ENCODE data around the gene EHF.
"Not testable (repeated sequence)": the region's sequence is repeated elsewhere in the genome, so short reads cannot be mapped to it uniquely, and the experiment has no call there.

The EHF gene

DNA sequence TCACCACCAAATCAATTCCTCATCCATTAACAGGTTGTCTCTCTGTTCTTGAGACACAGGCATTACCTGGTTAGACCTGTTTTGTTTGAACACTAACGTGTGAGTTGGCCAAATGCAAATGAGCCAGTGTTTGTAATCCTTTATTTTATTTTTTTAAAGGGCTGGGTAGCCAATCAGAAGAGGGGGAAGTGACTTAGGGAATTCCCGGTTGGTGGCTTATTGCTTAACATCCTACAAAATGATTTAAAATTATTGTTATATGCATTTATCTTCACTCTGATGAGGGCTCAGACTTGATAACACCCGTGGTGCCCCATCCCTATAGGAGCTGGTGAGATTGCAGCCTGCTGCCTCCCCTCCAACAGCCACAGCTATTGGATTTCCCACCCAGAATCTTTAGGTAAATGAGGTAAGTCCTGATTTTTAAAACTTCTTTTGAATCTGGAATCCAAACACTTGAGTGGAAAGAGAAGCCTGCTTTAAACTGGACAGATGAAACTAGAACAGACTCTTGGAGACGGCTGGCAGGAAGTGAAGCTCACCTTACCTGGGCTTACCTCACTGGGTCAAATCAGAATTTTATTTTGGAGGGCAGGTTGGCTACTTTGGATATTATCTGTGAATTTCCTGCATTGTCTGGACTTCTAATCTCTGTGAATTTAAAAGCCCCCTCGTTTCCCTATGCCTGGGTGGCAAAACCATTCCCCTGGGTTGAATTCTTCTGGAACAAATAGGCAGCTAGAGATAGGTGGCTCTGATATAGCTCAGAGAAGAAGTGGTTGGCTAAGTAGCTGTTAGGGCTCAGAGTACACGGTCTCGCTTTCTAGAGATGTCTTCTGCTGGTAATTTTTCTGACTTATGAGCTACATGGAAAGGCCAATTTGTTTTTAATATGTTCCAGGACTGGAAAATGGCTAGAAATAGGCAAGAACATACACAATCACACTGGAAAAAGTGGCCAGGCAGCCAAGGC, at the start of gene EHF:
EHF (plus strand) TSS at position 274 of the 973 bp plus-strand sequence. CDS start 21,538 bp downstream, outside the sequence.
- DNase-seq: no peak

DNA sequence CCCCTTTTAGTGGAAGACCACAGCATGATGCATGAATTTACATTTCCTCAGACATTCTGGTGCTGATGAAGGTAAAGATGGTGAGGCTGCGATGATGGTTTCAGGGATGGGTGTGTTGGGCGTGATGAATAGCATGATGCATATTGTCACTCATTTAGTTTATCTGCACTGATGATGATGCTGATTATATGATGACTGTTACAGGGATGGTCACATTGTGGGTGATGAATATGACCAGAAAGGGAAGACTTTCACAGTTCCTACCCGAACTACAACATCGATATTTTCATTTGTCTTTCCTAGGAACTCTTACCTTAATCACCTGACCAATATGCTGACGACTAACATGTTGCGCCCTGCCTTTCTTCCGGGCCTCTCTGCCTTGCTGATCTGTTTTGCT, 47.4 kb upstream of the EHF start:
- no peak for DNase-seq

DNA sequence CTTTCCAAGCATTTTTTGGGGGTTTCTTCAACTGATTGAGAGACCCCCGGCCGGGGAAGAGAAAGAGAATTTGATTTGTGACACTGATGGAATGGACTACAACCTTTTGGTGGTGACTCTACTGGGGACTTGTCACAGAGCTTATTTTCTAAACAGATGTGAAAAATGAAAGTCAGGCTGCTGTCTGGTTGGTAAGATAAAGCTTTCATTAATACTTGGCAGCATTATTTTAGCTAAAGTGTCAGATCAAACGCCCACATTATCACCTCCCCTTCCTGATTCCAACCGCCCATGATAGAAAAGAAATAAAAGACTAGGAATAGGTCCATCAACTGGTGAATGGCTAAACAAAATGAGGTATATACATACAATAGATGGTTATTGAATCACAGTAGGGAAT, 45.6 kb upstream of the EHF start:
- no peak for DNase-seq

DNA sequence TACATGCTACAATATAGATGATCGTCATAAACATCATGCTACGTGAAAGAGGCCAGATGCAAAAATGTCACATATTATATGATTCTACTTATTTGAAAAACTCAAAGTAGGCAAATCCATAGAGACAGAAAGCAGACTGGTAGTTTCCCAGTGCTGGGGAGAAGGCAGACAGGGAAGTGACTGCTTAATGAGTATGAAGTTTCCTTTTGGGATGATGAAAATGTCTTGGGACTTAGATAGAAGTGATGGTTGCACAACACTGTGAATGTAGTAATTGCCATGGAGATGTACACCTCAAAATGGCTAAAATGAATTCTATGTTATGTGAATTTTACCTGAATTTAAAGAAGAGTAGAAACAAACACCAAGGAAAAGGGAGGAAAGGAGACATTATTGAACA, 45.2 kb upstream of the EHF start:
- no peak for DNase-seq

DNA sequence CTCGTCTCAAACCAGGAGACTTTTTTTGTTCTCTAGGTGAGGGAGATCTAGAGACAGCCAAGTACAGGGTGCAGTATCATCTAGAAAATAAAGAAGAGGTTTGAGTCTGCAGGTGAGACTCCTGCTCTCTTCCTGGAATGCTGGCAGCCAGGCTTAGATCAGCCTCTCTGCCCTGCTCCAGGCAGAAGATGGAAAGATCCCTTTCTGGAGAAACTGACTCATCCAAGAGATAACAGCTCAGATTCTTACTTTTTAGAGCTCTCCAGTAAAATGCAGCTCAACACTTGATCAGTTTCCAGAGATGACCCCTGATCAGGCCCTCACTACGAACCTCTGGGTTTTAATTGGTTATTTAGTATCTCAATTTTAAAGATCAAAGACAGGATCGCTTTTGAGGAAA, 44.6 kb upstream of the EHF start:
- no peak for DNase-seq

DNA sequence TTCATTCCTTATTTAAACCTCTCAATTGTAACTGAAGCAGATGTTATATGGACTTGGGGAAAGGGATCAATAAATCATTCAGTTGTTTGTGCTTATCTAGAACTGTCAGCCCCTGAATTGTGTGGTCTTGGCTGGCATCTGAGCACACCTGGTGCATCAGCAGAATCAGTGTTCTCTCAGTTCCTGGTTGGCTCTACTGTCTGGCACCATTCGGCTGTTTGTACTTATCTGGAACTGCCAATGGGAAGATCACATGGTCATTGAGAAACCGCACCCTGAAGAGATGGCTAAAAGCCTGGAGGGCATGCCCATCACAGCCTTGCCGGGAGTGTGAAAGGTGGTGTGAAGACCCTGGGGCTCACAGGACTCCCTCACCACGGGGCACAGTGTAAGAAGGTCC, 37.1 kb upstream of the EHF start:
- no peak for DNase-seq

DNA sequence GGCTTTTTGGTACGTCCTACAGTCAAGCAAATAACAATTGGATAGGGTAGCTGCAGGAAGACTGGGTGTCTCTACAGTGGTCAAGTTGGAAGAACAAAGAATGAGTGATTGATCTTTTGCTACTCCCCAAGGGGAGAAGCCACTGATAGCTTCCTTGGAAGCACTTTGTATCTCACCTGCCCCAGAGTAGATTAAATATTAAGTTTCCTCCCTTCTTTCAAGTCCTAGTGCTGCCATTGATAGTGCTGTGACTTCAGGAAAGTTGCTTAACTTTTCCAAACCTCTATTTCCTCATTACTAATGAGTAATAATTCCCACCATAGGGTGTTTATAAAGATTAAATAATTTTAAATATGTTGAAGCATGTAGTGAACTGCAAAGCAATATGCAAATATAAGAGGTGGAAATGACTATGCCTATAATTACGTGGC, 35.6 kb upstream of the EHF start:
- DNase-seq: no peak

DNA sequence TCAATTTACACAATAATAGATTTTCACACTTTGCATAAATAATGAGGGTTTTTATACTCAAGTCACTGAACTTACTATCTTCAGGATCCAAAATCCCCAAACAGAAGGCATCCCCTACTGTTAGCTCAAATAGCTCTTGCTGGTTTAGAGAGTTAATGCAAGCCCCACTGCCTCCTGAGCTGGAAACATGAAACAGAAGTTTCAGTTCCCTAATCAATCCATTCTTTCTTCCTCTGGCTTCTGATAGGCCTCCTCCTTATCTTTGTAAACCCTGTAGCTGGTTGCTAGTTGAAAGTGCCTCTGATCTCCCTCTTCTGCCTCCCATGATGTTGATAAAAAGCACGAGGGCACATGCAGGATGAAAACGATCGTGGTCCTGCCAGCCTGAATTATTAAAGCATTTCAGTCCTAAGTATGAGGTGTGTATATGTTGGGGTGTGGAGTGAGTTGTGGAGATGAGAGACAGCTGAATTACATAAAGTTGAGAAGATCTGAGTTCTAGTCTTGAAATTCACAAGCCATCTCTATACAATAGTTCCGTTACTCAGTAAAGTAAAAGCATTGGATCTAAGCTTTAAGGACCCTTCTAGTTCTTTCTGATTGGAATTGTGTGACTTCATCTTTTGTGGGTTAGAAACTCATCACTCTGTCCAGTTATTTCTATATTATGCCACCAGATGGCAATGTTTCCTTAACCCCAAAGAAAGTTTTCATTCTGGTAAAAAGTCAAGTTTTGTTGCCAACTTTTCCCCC, 35.0 kb upstream of the EHF start:
- no peak for DNase-seq

DNA sequence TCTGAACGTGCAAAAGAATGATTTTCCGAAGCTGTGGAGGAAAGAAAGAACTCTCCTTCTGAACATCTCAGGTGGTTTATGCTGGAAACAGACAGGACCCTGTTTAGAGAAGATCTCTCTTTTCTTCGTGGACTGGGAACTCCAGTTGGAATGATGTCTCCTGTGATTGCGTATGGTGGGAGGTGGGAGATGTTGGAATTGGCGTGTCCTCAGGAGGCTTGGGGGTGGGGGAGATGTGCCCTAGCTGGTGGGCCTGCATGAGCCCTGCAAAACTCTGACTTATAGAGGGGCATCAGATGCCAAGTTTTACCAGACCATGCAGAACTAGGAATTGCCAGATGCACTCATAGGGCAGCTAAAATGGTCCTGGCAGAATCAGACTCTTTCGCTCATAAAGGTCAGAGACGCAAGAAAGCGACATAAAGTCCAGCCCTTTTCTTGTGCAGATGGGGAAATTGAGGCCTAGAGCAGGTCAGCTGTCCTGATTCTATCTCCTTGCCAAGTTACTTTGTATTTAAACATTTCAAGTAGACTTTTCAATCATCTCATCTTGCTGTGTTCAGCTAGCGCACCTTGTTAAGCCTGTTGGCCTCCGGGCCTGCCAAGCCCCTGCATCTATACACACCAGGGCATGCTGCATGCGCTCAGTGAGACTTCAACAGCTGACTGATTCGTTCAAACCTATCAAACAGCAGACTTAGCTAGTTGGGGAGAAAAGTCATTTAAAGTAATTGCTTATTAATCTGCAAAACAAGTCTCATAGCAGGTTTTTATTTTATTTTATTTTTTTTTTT, 34.2 kb upstream of the EHF start:
- no peak for DNase-seq

DNA sequence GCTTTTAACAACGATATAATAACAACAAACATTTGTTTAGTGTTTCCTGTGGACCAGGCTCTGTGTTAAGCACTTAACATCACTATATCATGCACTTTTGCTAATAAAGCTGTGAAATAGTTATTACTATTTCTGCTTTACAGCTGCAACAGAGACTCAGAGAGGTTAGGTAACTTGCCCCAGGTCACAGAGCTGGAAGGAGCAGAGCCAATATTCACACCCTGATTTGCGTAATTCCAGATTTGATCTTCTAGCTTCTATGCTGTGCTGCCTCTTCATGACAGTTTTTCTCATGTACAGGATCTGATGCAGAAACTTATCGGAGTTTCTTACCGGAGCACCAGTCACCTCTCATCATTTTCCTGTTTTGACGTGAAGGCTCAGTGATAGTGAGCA, 33.6 kb upstream of the EHF start:
- DNase-seq: no peak

DNA sequence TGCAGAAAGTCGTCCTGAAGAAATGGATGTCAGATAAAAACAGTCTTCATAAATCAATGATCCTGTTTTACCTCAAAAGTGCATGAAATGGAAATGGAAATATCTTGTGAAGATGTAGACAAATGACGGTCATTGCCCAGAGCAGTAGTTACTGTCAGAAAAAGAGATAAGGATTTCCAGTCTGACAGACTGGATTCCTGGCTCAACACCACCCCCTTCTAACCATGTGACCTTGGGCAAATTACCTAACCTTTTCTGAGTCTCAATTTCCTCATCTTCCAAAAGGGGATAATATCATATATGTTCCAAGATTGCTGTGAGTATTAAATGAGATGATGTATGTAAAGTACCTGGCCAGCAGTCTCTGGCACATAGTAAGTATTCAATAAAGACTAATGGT, 32.9 kb upstream of the EHF start:
- no peak for DNase-seq

DNA sequence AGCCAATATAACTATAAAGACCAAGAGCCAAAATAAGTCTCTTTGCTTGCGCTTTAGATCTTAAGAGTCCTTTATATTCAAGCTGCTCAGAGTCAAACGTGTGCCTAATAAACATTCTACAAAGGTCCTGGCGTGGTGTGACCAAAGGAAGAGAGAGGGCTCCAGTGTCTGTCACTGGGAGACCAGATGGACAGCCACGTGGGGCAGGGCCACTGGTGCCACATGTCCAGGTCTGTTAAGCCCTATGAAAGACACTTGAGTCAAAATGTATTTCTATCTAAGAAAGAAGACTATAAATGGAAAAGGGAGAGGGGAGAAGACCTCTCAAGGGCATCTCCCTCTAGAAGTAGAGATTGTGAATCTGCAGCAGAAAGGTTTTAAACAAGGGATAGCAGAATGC, 32.2 kb upstream of the EHF start:
- DNase-seq: no peak

DNA sequence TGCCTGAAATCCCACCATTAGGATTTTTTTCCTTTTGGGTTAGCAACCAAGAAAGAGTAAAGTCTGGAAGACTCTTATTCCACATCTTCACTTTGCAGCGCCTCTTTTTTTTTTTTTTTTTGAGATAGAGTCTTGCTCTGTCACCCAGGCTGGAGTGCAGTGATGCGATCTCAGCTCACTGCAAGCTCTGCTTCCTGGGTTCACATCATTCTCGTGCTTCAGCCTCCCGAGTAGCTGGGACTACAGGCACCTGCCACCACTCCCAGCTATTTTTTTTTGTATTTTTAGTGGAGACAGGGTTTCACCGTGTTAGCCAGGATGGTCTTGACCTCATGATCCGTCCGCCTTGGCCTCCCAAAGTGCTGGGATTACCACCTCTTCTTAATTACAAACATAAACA, 31.7 kb upstream of the EHF start:
- not testable (repeated sequence) for DNase-seq

DNA sequence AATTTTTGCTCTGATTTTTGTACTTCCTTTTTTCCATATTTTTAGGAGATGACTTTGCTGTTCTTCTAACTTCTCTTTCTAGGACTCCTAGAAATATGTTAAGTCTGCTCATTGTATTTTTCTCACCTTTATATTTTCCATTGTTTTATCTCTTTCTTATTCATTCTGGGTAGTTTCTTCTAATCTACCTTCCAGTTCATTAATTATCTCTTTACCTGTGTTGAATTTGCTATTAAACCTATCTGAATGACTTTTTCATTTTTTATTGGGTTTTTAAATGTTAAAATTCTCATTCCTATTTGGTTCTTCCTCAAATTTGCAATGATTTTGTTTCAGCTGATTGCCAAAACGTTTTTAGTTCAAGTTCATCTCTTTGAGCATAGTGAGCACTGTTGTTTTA, 27.8 kb upstream of the EHF start:
- no peak for DNase-seq

DNA sequence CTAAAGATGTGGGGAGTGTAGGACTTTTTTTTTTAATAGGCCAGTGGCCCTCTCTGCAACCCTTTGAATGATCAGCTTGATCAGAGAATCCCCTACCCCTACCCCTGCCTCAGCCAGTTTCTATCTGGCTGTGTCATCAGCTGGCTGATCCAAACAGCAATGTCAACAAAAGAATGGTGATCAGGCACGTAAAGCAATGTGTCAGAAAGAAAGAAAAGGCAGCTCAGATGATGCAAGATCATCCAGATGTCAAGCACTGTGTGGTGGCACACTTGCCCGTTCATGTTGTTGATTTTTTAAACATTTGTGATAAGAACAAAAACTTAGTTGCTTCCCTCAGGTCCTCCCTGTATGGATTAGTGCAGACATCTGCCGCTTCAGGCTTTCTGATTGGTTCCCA, 26.3 kb upstream of the EHF start:
- no peak for DNase-seq

DNA sequence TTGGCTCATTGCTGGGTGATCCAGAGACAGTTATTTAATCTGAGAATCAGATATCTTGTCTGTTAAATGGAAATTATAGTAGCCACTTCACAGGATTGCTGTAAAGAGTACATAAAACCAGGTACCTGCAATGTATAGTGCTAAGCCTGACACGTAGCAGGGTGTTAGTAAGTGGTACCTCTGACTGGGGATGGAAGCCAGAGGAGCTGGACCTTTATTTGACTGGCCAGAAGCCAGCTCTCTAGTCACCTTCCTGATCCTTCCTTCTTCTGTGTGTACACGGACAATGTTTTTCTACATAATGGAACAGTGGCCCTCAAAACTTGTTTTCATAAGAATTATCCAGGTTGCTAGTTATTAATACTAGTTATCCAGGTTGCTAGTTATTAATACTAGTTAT, 25.5 kb upstream of the EHF start:
- DNase-seq: no peak

DNA sequence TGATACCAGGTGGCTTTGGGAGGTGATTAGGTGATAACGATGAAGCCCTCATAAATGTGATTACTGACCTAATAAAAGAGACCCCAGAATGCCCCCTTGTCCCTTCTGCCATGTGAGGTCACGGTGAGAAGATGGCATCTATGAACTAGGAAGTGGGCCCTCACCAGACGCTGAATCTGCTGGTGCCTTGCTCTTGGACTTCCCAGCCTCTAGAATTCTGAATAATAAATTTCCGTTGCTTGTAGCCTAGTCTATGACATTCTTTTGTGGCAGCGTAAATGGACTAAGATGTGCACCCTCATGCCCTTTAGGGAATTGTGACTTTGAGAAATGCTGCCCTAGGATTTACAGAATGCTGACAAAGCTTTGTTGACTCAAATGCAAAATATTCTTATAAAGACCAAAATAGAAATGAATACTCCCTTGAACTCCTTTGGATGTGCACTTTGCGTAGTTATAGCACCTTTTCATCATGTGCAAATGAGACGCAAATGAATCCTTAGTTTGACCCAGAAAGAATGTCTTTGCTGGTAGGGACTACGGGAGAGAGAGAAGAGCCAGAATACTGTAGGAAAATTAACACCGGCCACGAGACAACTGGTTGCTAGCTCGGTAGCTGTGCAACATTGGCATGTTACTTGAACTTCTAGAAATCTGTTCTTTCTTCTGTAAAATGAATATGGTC, 24.8 kb upstream of the EHF start:
- DNase-seq: no peak

DNA sequence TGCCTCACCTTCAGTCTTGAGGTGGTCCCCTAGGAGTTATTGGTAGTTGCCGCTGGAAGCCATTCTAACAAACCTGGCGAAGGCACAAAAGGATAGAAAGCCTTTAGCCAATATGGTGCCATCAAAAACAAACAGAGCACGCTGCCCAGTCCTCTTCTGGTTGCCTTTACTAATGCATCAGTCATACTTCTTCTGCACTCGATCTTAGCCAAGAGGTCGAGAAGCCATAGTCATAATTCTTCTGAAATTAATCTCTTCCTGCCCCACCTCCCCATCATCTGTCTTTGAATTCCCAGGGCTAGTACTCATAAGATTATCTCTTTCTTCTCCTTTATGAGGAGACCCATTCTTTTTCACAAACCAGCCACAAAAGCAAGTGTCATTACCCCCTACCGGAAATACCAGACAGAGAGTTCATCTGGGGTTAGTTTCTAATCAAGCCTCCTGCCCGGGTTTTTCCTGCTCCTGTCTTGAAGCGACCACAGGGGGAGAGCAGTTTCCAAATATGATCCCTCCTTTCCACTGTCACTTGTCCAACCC, 21.4 kb upstream of the EHF start:
- no peak for DNase-seq

DNA sequence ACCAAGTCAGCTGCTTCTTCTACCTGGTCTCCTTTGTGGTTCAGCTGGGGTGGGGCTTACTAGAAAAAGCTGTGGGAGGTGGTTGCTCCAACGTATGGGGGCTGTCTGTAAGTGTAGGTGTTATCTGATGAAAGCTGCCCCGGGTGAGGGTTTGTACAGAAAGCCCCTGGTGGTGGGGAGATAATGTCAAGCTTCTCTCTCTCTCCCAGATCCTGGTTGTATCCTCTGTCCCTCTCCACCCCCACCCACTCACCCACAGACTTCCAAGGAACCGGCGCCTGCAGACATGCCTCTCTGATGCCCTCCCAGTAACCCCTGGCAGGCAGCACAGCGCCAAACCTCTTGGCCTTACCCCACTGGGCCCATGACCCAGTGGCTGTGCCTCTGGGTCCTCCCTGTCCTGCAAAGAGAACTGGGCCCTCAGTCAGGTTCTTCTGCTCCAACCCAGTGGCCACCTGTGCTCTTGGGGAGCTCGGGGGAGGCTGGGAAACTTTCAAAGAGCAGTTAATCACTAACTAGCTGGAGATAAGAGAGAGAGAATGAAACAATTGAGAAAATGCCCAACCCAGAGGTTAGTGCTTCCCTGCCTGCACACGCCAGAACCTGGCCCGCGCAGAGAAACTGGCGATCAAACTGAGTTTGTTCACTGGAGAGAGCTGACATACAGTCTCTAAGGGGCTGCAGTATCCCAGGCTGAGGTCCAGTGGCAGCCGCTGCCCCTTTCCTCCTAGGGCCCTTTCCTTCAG, 20.4 kb upstream of the EHF start:
- DNase-seq: no peak

DNA sequence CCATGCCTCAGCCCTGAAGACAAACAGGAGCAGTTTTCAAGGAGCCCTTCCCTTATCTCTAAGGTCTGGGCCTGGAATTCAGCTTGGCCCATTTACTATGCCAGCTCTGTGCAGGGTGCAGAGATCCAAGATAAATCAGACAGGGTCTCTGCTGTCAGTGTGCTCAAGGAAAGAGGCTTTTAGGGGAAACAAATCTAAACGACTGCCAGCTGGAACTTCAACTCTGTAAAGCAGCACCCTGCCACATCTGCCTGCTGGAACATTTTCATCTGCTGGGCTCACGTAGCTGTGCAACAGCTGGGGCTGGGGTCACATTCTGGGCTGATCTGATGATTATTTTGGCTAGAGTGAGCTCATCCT, 19.8 kb upstream of the EHF start:
- no peak for DNase-seq

DNA sequence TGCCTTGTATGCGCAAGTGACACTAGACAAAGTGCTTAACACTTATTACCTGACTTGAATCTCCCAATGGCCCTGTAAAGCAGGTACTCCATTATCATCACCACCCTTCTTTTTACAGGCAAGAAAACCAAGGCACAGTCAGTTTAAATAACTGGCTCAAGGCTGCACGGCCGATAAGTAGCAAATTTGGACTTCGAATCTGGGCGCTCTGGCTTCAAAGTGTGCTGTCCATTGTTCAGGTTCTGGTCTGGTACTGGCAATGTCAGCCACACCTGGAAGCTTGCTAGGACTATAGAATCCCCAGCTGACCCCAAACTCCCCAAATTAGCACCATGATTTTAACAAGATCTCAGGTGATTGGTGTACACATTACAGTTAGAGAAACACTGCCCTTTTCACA, 19.3 kb upstream of the EHF start:
- no peak for DNase-seq

DNA sequence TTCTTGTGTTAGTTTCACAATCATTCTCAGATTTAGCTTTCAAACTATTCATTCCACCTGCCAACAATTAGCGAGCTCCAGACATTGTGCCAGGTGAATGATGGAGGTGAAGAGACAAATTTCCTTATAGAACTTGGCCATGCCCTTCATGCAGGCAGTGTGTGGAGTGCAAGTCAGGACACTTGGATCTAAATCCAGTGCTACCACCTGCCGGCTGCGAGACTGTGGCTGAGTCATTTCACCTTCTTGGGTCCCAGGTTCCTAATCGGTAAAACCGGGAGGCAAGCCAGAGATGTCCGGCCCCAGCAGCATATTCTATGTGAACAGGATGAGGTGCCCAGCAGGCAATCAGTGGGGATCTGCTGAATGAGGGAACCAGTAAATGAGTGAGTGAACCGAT, 18.6 kb upstream of the EHF start:
- DNase-seq: no peak
